Measurements from ENCODE around the gene MYEF2.

The MYEF2 gene

GRCh38 chr15:48084759-48085590, 93.1 kb downstream of the MYEF2 start:
- DNase-seq = peak in 1 of 2 experiments; percentile 6
